Measurements from ENCODE around the gene SLC25A25. TPM values are rescaled to one million over a fixed set of nuclear protein-coding genes. Genes with fewer than 3 reads are reported as not detected.

SLC25A25 gene
- total RNA-seq, 6 experiments from 2014 or later, result 21.2 to 81.5 (median 53.3) TPM

- 75% methylated on average over 3 of the region's 5 CpGs for WGBS (ENCODE audit: insufficient coverage, low coverage, low lambda C conversion rate, missing lambda C conversion rate)
- ATAC-seq (peak in 3 of 4 donors; percentile 3 to 19 (median 12)), DNase-seq (peak in 2 of 3 donors; percentile 36 to 47)
Observed at GRCh38 chr9:128148509-128149000, 80.5 kb downstream of the SLC25A25 start.

DNA sequence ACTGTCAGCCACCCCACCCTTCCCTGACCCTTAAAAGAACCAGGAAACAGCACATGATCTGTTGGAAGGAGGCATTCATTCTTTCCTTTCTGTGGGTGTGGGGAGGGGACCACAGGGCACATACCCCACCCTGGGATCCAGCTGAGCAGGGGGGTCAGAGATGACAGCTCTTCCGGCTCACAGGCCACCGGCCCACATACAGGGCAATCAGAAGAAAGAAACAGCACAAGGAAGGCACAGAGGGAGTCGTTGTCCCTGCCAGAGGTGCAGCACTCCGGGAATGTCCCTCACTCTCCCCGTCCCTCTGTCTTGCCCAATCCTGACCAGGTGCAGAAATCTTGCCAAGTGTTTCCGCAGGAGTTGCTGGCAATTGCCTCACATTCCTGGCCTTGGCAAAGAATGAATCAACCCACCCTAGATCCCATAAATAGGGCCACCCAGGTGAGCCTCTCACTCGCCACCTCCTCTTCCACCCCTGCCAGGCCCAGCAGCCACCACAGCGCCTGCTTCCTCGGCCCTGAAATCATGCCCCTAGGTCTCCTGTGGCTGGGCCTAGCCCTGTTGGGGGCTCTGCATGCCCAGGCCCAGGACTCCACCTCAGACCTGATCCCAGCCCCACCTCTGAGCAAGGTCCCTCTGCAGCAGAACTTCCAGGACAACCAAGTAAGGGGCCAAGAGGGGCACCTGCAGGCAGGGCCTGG, 81.1 kb downstream of the SLC25A25 start, which contains the start of gene LCN2:
Gene LCN2, plus strand, starts transcription at position 453 of the 701 bp plus-strand sequence. Its CDS starts 73 bp downstream, at position 526.
- Histone ChIP-seq H3K9me3 (no peaks in the 10 kb centered on the region), H3K4me3 (no peak within 1 kb of the TSS), H3K4me1 (peaks cover 0 to 18% (median 8%) of the 10 kb centered on the region in 4 donors), H3K36me3 (no peaks in the 10 kb centered on the region), H3K27me3 (no peaks in the 10 kb centered on the region), H3K27ac (no peak within 1 kb of the TSS)
- intact Hi-C loops (cut with DNase I), result no loop called here
- WGBS (ENCODE audit: insufficient coverage, low coverage, low lambda C conversion rate, missing lambda C conversion rate), result 29% methylated on average over 3 of the region's 9 CpGs
- DNase-seq (peak; percentile 70 to 86 (median 82)), ATAC-seq (peak; percentile 73 to 85 (median 78))
- no peak for TF ChIP-seq POLR2A (IDR thresholded peaks at IDR 0.05)
- TF ChIP-seq, protein P1, sequence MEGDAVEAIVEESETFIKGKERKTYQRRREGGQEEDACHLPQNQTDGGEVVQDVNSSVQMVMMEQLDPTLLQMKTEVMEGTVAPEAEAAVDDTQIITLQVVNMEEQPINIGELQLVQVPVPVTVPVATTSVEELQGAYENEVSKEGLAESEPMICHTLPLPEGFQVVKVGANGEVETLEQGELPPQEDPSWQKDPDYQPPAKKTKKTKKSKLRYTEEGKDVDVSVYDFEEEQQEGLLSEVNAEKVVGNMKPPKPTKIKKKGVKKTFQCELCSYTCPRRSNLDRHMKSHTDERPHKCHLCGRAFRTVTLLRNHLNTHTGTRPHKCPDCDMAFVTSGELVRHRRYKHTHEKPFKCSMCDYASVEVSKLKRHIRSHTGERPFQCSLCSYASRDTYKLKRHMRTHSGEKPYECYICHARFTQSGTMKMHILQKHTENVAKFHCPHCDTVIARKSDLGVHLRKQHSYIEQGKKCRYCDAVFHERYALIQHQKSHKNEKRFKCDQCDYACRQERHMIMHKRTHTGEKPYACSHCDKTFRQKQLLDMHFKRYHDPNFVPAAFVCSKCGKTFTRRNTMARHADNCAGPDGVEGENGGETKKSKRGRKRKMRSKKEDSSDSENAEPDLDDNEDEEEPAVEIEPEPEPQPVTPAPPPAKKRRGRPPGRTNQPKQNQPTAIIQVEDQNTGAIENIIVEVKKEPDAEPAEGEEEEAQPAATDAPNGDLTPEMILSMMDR (IDR thresholded peaks at IDR 0.05), result no peak

More at GRCh38 chr9:128148509-128149000, 80.5 kb downstream of the SLC25A25 start:
- H3K27ac ChIP-seq, result no peak overlapping the region
- TF ChIP-seq, protein P1 (IDR thresholded peaks at IDR 0.05), result no peak
- no peak for TF ChIP-seq POLR2A (IDR thresholded peaks at IDR 0.05)
- H3K4me3 ChIP-seq, result no peak overlapping the region
- no peaks in the 10 kb centered on the region for H3K36me3 ChIP-seq
- intact Hi-C loops (cut with DNase I), result no loop called here
- H3K9me3 ChIP-seq, result no peaks in the 10 kb centered on the region
- H3K27me3 ChIP-seq, result no peaks in the 10 kb centered on the region
- H3K4me1 ChIP-seq, result peaks cover 0 to 18% (median 8%) of the 10 kb centered on the region in 4 donors

- DNase-seq, result peak in 2 of 3 donors; percentile 46 to 55
- no peaks in the 10 kb centered on the region for H3K9me3 ChIP-seq
- no peaks in the 10 kb centered on the region for H3K36me3 ChIP-seq
- H3K27me3 ChIP-seq, result no peaks in the 10 kb centered on the region
- H3K27ac ChIP-seq, result no peak overlapping the region
- ATAC-seq, result no peak
- peaks cover 0 to 18% (median 8%) of the 10 kb centered on the region in 4 donors for H3K4me1 ChIP-seq
- H3K4me3 ChIP-seq, result no peak overlapping the region
- TF ChIP-seq, protein P1 (IDR thresholded peaks at IDR 0.05), result no peak
- no peak for TF ChIP-seq POLR2A (IDR thresholded peaks at IDR 0.05)
- WGBS (ENCODE audit: insufficient coverage, low coverage, low lambda C conversion rate, missing lambda C conversion rate), result 46% methylated on average over 6 of the region's 11 CpGs
- intact Hi-C loops (cut with DNase I), result no loop called here
Observed at GRCh38 chr9:128149951-128150593, 82.0 kb downstream of the SLC25A25 start.

- Histone ChIP-seq H3K4me3 (no peak overlapping the region), H3K4me1 (peaks cover 0 to 18% (median 8%) of the 10 kb centered on the region in 4 donors), H3K27ac (no peak overlapping the region), H3K36me3 (no peaks in the 10 kb centered on the region), H3K27me3 (no peaks in the 10 kb centered on the region), H3K9me3 (no peaks in the 10 kb centered on the region)
- 67% methylated on average over 10 of the region's 19 CpGs for WGBS (ENCODE audit: insufficient coverage, low coverage, low lambda C conversion rate, missing lambda C conversion rate)
- ATAC-seq (no peak), DNase-seq (peak in 2 of 3 donors; percentile 50 to 55)
- intact Hi-C loops (cut with DNase I), result no loop called here
- TF ChIP-seq, protein P1 (IDR thresholded peaks at IDR 0.05), result no peak
- no peak for TF ChIP-seq POLR2A (IDR thresholded peaks at IDR 0.05)
Observed at GRCh38 chr9:128150594-128151308, 82.7 kb downstream of the SLC25A25 start.

Measured in right lobe of liver (tissue), 6 donors.